Activated naive CD4-positive, alpha-beta T cell treated with anti-CD3 and anti-CD28 coated beads, Interleukin-2, amount 50 U/mL, for 72 hours (primary cell): ENCODE data around the gene SHROOM3. TPM values are rescaled to one million over a fixed set of nuclear protein-coding genes. Genes with fewer than 3 reads are reported as not detected.

Experiments used
- ATAC-seq, 2 donors: fragments of 150-1000 bp; cut with Tn5 transposase; 2 replicates each; pipeline ENCODE4 v1.10.0; 2021; ENCODE audit warnings: mild to moderate bottlenecking in 2 of 2, moderate library complexity in 2 of 2
- DNase-seq, 2 donors: peaks; one replicate each; pipeline ENCODE4 v3.0.0; 2021 to 2022; ENCODE audit warnings: low spot score in 2 of 2
- H3K27ac Mint-ChIP-seq, 2 donors: one replicate each; pipeline ENCODE4 v1.8.0; 2022; ENCODE audit warnings: mild to moderate bottlenecking in 2 of 2, mixed read lengths in 2 of 2
- H3K36me3 Mint-ChIP-seq, 2 donors: one replicate each; pipeline ENCODE4 v1.8.0; 2022; ENCODE audit warnings: mixed read lengths in 2 of 2
- H3K9me3 Mint-ChIP-seq, 2 donors: one replicate each; pipeline ENCODE4 v1.8.0; 2022; ENCODE audit warnings: mixed read lengths in 2 of 2
- total RNA-seq, 2 donors: library from RNA; stranded (reverse); gene quantifications; one replicate each; pipeline ENCODE4 v1.2.3, GENCODE V29; 2022

Gene SHROOM3
- total RNA-seq, 2 donors from 2014 or later = 0.20 to 0.21 TPM

DNA sequence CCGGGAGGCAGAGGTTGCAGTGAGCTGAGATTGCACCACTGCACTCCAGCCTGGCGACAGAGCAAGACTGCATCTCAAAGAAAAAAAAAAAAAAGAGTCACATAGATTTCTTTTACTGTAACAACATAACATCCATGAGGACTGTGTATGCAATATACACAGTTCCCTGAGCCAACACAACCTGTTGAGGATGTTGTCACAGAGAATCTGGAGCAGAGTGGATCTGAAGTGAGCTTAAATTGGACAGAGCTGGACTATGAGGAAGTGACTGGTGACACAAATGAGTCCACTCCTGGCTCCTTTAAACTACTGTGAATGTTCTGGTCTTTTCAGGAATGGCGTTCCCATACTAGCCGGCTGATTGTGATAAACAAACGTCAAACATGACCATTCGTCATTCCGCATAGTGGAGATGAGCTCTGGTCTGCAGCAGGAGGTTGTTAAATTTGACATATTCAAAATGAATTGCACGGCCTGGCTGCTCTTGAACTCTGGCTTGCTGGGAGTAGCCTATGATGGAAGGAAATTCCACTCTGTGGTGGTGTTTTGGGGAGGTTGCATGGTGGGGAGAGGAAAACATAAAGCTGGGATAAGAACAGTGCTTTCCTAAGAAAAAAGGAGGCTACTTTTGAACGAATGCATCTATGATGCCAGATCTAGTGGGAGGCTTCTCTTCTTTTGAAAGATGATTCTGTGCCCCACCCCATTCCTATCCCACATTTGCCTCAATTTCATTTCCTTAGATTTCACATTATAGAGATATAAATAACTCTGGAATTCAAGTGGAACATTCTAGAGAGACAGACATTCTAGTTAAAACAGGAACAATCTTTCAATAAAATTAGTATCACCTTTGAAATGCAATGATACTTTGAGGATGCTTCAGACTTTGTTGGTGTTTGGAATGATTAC lies 149.5 kb downstream of the SHROOM3 start:
- no peak overlapping the region for H3K27ac Mint-ChIP-seq
- ATAC-seq (no peak), DNase-seq (no peak)
- H3K36me3 Mint-ChIP-seq = no peaks in the 10 kb centered on the region
- no peaks in the 10 kb centered on the region for H3K9me3 Mint-ChIP-seq

DNA sequence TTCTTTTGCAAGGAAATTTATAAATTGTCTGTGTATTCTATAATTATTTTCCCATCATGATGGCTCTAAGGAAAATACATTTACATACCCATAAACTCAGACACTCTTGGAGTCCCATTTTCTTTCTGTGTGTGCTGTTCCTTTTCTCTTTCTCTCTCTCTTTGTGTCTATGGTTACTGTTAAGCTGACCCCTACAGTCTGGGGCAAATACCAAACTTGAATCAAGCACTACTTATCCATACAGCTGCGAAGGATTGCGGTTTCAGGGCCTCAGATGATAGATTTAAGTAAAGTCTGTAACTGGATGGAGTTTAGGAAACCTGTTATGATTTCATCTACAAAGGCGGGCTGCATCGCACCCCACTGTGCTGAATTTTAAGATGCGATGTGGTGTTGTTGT lies 150.2 kb downstream of the SHROOM3 start:
- Mint-ChIP-seq H3K36me3 (no peaks in the 10 kb centered on the region), H3K27ac (no peak overlapping the region), H3K9me3 (no peaks in the 10 kb centered on the region)
- ATAC-seq (no peak), DNase-seq (no peak)

DNA sequence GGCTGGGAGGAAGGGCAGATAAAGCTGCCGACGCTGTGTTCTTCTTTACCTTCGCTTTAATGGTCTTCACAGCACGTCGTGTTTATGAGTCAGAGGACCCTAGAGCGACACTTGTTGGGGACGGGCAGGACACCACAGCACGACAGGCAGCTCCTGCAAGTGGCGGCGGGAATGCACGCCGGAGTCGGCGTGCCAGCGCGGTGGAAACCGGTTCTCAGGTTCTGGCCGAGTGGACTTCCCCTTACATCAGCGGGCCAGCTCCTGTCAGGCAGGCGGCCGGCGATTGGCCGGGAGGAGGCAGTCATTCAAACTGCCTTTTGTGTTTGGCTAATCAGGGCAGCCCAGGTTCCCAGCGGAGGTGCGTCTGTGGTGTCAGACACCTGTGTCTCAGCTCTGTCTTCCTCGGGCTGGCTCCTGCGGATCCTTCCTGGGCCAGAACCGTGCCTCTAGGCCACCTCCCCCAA lies 150.9 kb downstream of the SHROOM3 start:
- DNase-seq = peak in 1 of 2 donors; percentile 11
- ATAC-seq = peak; percentile 63 to 74
- Mint-ChIP-seq H3K36me3 (no peaks in the 10 kb centered on the region), H3K9me3 (no peaks in the 10 kb centered on the region), H3K27ac (no peak overlapping the region)

DNA sequence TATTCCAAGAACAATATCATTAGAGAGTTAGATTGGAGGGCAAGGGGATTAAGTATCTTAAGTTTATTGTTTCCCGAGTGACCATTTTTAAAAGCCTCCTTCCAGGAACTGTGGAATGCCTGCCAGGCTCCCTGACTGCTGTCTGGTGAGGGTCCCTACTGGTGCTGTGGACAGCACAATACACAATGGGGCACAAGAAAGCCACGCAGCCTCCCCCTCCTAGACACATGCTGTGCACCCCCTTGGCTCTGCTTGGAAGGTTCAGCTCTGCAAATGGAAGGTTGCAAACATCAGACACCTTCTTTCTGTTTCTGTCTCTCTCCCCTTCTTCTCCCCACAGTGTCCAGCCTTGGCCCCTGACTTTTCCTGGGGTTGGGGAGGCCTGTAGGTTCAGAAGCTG lies 153.2 kb downstream of the SHROOM3 start:
- Mint-ChIP-seq H3K27ac (no peak overlapping the region), H3K36me3 (no peaks in the 10 kb centered on the region), H3K9me3 (no peaks in the 10 kb centered on the region)
- no peak for ATAC-seq
- no peak for DNase-seq

DNA sequence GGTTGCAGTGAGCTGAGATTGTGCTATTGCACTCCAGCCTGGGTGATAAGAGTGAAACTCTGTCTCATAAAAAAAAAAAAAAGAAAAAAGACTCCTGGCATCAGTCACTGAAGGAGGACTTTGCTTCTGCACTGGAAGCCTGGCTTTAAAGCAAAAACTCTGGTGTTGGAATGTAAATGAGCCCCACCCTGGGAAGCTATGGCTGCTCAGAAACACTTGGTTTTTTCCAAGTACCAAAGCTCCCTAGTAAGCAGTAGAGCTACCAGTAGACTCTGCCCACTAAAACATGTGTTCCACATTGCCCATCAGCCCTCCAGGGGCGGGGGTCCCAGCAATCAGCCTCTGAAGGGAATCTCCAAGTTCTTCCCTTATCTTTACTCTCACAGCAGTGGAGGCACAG lies 154.4 kb downstream of the SHROOM3 start:
- DNase-seq (no peak), ATAC-seq (no peak)
- no peak overlapping the region for H3K27ac Mint-ChIP-seq
- no peaks in the 10 kb centered on the region for H3K36me3 Mint-ChIP-seq
- H3K9me3 Mint-ChIP-seq = no peaks in the 10 kb centered on the region

DNA sequence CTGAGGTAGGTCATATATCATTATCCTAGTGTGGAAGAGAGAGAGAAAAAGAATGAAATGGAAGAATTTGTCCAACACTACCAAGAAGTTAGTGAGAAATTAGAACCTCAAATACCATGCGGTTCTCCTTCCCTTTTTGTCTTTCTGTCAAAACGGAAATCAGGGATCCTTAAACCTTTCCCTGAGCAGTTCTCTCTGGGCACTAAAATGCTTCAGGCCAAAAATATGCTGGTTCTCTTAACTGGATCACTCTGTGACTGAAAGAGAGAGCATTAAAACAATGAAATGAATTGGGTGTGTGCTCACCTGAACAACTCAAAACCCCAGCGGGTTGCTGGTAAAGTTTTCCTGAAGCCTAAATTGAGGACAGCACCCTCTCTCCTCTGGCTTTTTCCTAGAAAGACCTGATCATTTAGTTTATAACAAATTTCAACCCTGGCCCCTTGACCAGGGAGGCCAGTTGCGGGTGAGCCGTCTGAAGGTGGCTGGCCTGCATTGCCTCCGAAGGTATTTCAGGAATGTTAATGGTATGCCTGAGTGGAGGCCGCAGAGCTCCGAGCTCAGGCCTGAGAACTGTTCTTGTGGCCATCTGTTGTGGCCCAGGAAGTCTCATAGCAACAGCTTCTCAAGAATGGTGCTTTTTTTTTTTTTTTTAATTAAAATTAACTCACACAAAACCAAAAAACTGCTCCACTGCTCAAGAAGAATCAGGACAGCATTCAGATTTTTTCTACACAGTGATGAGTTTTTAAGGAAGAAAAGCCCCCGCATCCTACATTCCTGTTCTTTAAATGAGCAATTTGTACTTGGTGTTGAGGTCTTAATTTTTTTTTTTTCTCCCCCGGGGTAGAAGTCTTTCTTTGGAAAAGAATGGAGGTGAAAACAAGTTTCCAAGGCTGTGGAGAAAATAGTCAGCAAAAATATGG lies 155.1 kb downstream of the SHROOM3 start:
- no peaks in the 10 kb centered on the region for H3K9me3 Mint-ChIP-seq
- no peak for DNase-seq
- no peaks in the 10 kb centered on the region for H3K36me3 Mint-ChIP-seq
- no peak overlapping the region for H3K27ac Mint-ChIP-seq
- ATAC-seq = no peak

DNA sequence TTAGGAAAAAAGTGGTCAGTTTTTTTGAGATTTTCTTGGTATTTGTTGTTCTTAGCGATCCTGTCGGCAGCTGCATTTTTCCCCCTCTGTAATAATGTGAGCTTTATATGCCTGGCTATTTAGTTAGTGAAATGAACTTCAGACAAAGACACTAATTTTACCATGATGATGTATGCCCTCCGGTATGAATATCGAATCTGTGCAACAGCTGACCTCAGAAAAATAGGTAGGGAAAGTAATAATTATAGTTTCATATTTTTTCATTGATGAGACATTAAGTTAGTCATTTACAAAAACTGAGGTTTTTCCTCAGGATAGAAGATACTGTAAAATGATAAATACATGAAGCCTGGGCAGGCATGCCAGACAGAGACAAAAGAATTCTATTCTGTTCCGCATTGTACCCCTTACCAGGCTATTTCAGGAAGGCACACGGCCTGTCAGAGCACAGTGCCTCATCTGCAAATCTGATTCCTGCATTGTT lies 155.8 kb downstream of the SHROOM3 start:
- Mint-ChIP-seq H3K9me3 (no peaks in the 10 kb centered on the region), H3K36me3 (no peaks in the 10 kb centered on the region), H3K27ac (no peak overlapping the region)
- ATAC-seq (no peak), DNase-seq (no peak)

DNA sequence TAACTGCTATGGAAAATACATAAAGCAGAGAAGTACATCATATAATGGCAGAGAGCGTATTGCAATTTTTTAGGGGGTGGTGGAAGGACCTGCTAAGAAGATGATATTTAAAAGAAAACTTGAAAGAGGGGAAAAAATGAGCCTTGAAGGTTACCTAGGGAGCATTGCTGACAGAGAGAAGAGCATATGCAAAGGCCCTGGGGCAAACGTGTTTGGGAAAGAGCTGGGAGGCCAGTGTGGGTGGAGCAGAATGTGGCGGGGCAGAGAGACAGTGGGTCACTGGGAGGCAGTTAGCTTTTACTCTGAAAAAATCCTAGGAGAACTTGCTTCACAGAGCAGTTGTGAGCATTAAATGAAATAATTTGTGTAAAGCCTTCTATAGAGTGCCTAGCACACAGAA lies 157.0 kb downstream of the SHROOM3 start:
- DNase-seq (no peak), ATAC-seq (no peak)
- H3K36me3 Mint-ChIP-seq = no peaks in the 10 kb centered on the region
- H3K9me3 Mint-ChIP-seq = no peaks in the 10 kb centered on the region
- no peak overlapping the region for H3K27ac Mint-ChIP-seq

DNA sequence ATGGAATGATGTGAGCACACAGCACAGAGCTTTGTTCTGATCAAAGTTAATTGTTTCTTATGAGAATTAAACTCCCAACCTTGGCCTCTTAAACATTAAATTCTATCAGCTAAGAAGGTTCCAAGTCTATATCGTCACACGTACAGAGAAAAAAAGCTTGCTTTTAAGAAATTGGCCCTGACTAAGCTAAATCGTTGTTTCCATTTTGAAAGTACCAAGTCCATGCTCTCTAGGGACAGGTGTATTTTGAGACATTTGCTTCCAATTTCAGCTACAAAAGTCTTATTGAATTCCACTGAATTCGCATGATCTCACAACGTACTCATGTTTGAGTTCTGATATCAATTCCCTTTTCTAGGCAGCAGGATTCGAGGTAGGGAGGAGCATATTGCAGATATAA lies 157.4 kb downstream of the SHROOM3 start:
- no peak for DNase-seq
- Mint-ChIP-seq H3K27ac (no peak overlapping the region), H3K36me3 (no peaks in the 10 kb centered on the region), H3K9me3 (no peaks in the 10 kb centered on the region)
- ATAC-seq = no peak

DNA sequence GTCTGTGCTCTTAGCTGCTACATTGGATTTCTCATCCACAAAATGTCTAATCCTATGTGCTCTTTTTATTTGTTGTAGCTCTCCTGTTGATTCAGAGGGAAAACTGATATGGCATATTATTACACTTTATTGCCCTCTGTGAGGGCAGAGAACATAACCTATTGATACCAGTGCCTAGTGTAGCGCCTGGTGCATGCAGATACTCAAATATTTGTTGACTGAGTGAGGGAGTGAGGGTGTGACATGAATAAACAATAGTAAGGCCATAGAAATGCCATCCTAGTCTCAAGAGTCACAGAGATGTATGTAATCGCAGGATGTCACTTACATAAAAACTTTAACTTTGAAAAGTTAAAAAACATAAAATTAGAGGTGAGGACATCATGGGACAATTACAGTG lies 159.1 kb downstream of the SHROOM3 start:
- Mint-ChIP-seq H3K9me3 (no peaks in the 10 kb centered on the region), H3K36me3 (no peaks in the 10 kb centered on the region), H3K27ac (no peak overlapping the region)
- DNase-seq (no peak), ATAC-seq (no peak)

DNA sequence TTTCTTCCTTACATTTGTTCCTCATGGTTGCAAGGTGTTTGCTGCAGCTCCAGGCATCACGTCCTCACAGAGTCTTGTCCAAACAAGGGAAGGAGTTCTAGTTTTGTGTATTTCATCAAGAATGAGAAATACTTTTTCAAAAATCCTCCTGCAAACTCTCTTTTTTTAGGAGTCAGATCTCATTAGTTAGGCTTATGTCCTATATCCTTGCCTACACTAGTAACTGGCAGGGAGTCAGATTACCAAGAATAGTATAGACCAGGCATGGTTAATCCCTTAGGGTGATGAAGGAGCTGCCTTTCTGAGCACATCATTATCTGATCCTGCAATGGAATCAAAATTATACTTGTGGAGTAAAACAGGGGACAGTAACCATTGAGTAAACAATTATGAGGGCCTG lies 160.4 kb downstream of the SHROOM3 start:
- Mint-ChIP-seq H3K27ac (no peak overlapping the region), H3K9me3 (no peaks in the 10 kb centered on the region), H3K36me3 (no peaks in the 10 kb centered on the region)
- DNase-seq (no peak), ATAC-seq (no peak)

DNA sequence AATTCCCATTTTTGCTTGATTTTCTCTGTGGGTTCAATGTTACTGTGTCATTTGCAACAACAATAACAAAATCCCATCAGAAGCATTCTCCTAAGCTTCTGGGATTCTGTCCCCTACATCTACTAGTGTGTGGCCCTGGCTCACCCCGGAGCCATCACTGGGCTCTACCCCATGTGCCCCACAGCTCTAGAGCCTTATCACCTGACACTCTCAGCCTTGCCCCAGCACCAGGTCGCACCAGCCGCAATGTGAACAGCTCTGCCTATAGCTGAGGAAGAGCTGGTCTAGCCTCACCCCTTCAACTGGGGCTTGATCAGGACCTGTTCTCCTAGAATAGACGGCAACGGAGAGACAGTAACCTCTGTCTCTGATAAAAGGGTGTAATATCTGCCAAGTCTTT lies 161.7 kb downstream of the SHROOM3 start:
- Mint-ChIP-seq H3K36me3 (no peaks in the 10 kb centered on the region), H3K27ac (no peak overlapping the region), H3K9me3 (no peaks in the 10 kb centered on the region)
- DNase-seq (no peak), ATAC-seq (no peak)

DNA sequence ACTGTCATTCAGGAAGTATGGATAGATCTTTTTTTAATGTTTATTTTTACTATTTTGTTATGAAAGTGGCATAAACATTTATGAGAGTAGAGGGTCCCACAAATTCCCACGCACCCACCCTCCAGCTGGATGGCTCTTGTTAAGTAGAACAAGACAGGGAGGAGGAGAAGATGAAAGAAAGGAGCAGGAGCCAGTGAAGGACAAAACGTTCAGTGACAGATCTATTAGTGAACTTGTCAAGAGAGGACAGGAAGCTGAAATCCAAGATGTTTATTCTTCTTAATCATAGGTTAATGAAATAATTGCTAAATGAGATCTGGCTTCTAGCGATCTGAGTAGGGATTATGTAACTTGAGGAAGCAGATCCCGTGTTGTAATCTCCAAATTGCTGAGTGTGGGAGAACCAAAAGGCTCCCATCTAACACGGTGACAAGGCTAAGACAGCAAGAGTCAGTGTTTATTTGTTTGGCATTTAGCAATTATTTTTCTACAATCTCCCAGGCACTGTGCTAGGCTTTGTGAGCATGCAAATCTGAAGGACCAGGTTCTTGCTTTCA lies 162.5 kb downstream of the SHROOM3 start:
- no peaks in the 10 kb centered on the region for H3K9me3 Mint-ChIP-seq
- DNase-seq = no peak
- H3K36me3 Mint-ChIP-seq = no peaks in the 10 kb centered on the region
- no peak for ATAC-seq
- no peak overlapping the region for H3K27ac Mint-ChIP-seq

DNA sequence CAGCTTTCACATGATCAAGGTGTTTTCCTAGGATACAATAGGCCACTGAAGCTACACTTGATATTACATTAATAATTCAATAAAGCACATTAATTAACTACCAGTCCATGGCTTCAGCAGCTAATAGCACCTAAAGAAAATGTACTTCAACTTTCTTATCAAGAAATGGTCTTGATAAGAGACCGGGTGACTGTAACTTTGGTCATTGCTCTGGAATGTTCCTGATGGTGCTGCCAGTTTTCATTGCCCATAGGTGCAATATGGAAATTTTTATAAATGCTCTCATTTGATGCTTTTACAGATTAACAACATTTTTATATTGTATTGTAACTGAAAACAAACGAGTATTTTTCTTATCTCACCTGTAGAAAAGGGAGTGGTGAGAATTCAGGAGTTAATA lies 165.4 kb downstream of the SHROOM3 start:
- H3K36me3 Mint-ChIP-seq = no peaks in the 10 kb centered on the region
- no peaks in the 10 kb centered on the region for H3K9me3 Mint-ChIP-seq
- no peak overlapping the region for H3K27ac Mint-ChIP-seq
- ATAC-seq (no peak), DNase-seq (no peak)

DNA sequence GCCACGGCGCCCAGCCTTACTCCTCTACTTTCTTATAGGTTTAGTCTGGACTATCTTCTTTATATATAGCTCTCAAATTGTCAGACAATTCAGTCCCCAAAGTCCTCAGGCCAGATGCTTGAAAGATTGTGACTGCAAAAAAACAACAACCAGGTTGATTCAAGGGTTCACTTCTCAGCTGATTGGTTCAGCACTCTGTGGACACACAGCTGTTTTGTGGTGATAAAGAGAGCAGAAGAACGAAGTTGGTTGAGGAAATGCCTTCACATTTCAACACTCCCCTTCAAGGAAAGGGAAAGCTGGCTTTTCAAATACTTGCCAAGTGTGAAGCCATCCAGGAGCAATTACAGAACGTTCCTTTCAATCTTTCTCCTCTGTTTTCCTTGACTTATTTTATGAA lies 166.8 kb downstream of the SHROOM3 start:
- ATAC-seq (no peak), DNase-seq (no peak)
- no peaks in the 10 kb centered on the region for H3K36me3 Mint-ChIP-seq
- H3K9me3 Mint-ChIP-seq = no peaks in the 10 kb centered on the region
- H3K27ac Mint-ChIP-seq = no peak overlapping the region

DNA sequence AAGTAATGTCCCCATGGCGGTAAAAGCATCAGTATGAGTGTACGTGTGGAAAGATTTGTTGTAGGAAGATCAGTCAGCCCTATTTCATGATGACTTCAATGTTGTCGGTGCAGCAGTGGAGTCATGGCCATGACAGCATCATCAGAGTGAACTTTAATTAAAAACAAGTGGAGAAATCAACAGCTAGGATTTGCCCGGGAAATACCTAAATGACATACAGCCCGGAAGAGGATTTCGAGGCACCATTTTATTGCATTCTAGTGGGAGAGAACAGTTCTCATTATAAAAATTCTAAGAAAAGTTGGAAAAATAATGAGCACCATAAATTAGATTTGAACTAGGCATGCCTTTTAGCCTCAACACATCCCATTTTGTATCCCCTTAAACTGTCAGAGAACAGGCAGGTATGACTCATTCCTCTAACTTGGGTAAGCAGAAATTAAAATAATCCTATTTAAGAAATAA lies 170.1 kb downstream of the SHROOM3 start:
- H3K27ac Mint-ChIP-seq = no peak overlapping the region
- DNase-seq (no peak), ATAC-seq (no peak)
- no peaks in the 10 kb centered on the region for H3K9me3 Mint-ChIP-seq
- no peaks in the 10 kb centered on the region for H3K36me3 Mint-ChIP-seq
